ENCODE data around the gene CAP2. TPM values are rescaled to one million over a fixed set of nuclear protein-coding genes. Genes with fewer than 3 reads are reported as not detected.

Gene CAP2
- total and polyA plus RNA-seq, 9 of the 15 experiments (the other 6 are each of a cell fraction or from before 2014, with no cell fraction given) = not detected

GRCh38 chr6:17584241-17584803, 190.9 kb downstream of the CAP2 start (continued):
- TF ChIP-seq, protein P1, sequence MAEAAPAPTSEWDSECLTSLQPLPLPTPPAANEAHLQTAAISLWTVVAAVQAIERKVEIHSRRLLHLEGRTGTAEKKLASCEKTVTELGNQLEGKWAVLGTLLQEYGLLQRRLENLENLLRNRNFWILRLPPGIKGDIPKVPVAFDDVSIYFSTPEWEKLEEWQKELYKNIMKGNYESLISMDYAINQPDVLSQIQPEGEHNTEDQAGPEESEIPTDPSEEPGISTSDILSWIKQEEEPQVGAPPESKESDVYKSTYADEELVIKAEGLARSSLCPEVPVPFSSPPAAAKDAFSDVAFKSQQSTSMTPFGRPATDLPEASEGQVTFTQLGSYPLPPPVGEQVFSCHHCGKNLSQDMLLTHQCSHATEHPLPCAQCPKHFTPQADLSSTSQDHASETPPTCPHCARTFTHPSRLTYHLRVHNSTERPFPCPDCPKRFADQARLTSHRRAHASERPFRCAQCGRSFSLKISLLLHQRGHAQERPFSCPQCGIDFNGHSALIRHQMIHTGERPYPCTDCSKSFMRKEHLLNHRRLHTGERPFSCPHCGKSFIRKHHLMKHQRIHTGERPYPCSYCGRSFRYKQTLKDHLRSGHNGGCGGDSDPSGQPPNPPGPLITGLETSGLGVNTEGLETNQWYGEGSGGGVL (CRISPR knock-in tag; IDR thresholded peaks at IDR 0.05) = no peak
- TF ChIP-seq ZNF24 (IDR thresholded peaks at IDR 0.05) (no peak), SRSF9 (IDR thresholded peaks at IDR 0.05; ENCODE audit: borderline replicate concordance, low read depth, low read length) (no peak), GATAD2A (IDR thresholded peaks at IDR 0.05) (no peak), CBX3 (IDR thresholded peaks at IDR 0.05; ENCODE audit: borderline replicate concordance in 1 of 2, low read length in 2 of 2) (no peak), FOXJ2 (tag; IDR thresholded peaks at IDR 0.05) (no peak), MCM2 (IDR thresholded peaks at IDR 0.05; ENCODE audit: low read depth) (no peak), EP400 (IDR thresholded peaks at IDR 0.05) (0 out of 2 replicates have a peak, but pooled peaks have one; percentile 16)
- TF ChIP-seq, protein P2, sequence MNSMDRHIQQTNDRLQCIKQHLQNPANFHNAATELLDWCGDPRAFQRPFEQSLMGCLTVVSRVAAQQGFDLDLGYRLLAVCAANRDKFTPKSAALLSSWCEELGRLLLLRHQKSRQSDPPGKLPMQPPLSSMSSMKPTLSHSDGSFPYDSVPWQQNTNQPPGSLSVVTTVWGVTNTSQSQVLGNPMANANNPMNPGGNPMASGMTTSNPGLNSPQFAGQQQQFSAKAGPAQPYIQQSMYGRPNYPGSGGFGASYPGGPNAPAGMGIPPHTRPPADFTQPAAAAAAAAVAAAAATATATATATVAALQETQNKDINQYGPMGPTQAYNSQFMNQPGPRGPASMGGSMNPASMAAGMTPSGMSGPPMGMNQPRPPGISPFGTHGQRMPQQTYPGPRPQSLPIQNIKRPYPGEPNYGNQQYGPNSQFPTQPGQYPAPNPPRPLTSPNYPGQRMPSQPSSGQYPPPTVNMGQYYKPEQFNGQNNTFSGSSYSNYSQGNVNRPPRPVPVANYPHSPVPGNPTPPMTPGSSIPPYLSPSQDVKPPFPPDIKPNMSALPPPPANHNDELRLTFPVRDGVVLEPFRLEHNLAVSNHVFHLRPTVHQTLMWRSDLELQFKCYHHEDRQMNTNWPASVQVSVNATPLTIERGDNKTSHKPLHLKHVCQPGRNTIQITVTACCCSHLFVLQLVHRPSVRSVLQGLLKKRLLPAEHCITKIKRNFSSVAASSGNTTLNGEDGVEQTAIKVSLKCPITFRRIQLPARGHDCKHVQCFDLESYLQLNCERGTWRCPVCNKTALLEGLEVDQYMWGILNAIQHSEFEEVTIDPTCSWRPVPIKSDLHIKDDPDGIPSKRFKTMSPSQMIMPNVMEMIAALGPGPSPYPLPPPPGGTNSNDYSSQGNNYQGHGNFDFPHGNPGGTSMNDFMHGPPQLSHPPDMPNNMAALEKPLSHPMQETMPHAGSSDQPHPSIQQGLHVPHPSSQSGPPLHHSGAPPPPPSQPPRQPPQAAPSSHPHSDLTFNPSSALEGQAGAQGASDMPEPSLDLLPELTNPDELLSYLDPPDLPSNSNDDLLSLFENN (IDR thresholded peaks at IDR 0.05; ENCODE audit: low read depth in 2 of 2, low read length in 2 of 2) = 0 out of 4 replicates have a peak, but pooled peaks of 1 of the 2 experiments have one; percentile 42
- TF ChIP-seq, protein P3, sequence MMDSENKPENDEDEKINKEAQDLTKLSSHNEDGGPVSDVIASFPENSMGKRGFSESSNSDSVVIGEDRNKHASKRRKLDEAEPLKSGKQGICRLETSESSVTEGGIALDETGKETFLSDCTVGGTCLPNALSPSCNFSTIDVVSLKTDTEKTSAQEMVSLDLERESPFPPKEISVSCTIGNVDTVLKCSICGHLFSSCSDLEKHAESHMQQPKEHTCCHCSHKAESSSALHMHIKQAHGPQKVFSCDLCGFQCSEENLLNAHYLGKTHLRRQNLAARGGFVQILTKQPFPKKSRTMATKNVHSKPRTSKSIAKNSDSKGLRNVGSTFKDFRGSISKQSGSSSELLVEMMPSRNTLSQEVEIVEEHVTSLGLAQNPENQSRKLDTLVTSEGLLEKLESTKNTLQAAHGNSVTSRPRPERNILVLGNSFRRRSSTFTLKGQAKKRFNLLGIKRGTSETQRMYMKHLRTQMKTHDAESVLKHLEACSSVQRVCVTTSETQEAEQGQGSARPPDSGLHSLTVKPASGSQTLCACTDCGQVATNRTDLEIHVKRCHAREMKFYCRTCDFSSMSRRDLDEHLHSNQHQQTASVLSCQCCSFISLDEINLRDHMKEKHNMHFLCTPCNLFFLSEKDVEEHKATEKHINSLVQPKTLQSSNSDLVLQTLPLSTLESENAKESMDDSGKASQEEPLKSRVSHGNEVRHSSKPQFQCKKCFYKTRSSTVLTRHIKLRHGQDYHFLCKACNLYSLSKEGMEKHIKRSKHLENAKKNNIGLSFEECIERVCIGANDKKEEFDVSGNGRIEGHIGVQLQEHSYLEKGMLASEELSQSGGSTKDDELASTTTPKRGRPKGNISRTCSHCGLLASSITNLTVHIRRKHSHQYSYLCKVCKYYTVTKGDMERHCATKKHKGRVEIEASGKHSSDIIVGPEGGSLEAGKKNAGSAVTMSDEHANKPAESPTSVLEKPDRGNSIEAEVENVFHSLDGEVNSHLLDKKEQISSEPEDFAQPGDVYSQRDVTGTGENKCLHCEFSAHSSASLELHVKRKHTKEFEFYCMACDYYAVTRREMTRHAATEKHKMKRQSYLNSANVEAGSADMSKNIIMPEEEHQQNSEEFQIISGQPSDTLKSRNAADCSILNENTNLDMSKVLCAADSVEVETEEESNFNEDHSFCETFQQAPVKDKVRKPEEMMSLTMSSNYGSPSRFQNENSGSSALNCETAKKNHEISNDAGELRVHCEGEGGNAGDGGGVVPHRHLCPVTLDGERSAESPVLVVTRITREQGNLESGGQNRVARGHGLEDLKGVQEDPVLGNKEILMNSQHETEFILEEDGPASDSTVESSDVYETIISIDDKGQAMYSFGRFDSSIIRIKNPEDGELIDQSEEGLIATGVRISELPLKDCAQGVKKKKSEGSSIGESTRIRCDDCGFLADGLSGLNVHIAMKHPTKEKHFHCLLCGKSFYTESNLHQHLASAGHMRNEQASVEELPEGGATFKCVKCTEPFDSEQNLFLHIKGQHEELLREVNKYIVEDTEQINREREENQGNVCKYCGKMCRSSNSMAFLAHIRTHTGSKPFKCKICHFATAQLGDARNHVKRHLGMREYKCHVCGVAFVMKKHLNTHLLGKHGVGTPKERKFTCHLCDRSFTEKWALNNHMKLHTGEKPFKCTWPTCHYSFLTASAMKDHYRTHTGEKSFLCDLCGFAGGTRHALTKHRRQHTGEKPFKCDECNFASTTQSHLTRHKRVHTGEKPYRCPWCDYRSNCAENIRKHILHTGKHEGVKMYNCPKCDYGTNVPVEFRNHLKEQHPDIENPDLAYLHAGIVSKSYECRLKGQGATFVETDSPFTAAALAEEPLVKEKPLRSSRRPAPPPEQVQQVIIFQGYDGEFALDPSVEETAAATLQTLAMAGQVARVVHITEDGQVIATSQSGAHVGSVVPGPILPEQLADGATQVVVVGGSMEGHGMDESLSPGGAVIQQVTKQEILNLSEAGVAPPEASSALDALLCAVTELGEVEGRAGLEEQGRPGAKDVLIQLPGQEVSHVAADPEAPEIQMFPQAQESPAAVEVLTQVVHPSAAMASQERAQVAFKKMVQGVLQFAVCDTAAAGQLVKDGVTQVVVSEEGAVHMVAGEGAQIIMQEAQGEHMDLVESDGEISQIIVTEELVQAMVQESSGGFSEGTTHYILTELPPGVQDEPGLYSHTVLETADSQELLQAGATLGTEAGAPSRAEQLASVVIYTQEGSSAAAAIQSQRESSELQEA (IDR thresholded peaks at IDR 0.05; ENCODE audit: low read depth) = no peak
- TF ChIP-seq, protein P4, sequence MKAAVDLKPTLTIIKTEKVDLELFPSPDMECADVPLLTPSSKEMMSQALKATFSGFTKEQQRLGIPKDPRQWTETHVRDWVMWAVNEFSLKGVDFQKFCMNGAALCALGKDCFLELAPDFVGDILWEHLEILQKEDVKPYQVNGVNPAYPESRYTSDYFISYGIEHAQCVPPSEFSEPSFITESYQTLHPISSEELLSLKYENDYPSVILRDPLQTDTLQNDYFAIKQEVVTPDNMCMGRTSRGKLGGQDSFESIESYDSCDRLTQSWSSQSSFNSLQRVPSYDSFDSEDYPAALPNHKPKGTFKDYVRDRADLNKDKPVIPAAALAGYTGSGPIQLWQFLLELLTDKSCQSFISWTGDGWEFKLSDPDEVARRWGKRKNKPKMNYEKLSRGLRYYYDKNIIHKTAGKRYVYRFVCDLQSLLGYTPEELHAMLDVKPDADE (conservative IDR thresholded peaks at IDR 0.05; ENCODE audit: control insufficient read depth, low read depth, low read length) = no peak
